ENCODE results near the gene ZNF521.

DNA sequence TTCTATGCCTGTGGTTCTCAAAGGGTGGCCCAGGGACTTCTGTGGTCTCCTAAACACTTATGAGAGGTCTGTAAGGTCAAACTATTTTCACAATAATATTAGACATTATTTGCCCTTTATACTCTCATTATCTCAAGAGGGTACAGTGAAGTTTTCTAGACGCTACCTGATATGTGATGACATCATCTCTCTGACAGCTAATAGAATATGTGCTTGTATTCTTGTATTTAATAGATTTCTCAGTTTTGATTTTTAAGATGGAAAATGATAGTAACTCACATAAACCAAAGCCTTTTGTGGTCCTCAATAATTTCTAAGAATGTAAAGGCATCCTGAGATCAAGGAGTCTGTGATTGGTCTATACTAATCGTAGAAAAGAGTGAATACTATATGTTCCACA is 265.1 kb downstream of the ZNF521 start:
- TF ChIP-seq CTCF (IDR thresholded peaks at IDR 0.05; ENCODE audit: low read depth, low read length) (no peak), POLR2A (IDR thresholded peaks at IDR 0.05; ENCODE audit: extremely low read depth, insufficient read length) (no peak)
